Left ventricle myocardium inferior (tissue), 1 donor: ENCODE data around the gene ATXN7L1. TPM values are rescaled to one million over a fixed set of nuclear protein-coding genes. Genes with fewer than 3 reads are reported as not detected.

Experiments used
- DNase-seq: peaks from one replicate; pipeline ENCODE4 v3.0.0-alpha.2; 2020
- H3K27ac ChIP-seq: fragments of 200-600 bp; replicated peaks from 2 replicates; pipeline ENCODE4 v1.8.0; 2021
- H3K27me3 ChIP-seq: fragments of 200-600 bp; 2 replicates; pipeline ENCODE4 v1.8.0; 2021; ENCODE audit warnings: low read depth
- H3K36me3 ChIP-seq: fragments of 200-600 bp; 2 replicates; pipeline ENCODE4 v1.8.0; 2021
- H3K4me1 ChIP-seq: fragments of 200-600 bp; 2 replicates; pipeline ENCODE4 v1.8.0; 2021
- H3K4me3 ChIP-seq: fragments of 200-600 bp; 2 replicates; pipeline ENCODE4 v1.8.0; 2021; ENCODE audit warnings: mild to moderate bottlenecking, moderate library complexity
- H3K9me3 ChIP-seq: fragments of 200-600 bp; replicated peaks from 2 replicates; pipeline ENCODE4 v1.8.0; 2021
- CTCF ChIP-seq: fragments of 200-600 bp; IDR thresholded peaks from 2 replicates; pipeline ENCODE4 v1.8.0; 2021; ENCODE audit warnings: antibody characterized with exemption, mild to moderate bottlenecking, borderline replicate concordance
- intact Hi-C: fragments of 100-400 bp; cut with micrococcal nuclease; formaldehyde crosslinking; loops from one replicate; pipeline ENCODE4 v1.11.0; 2022
- total RNA-seq: library from RNA; stranded (reverse); fragmentation: NEBNext Ultra II Directional; extraction: Animal tissue kit (Norgen Biotek cat#: 25700); gene quantifications from one replicate; pipeline ENCODE4 v1.2.1, GENCODE V29; 2021
- donor health status: DM: no; HTN: yes; CAD: no; lungs with severe emphysema.

Gene ATXN7L1
- total RNA-seq, 1 donor from 2014 or later, result 6.2 TPM

- no peak overlapping the region for H3K27ac ChIP-seq
- H3K27me3 ChIP-seq, result no peaks in the 10 kb centered on the region
- peaks cover 6% of the 10 kb centered on the region for H3K4me1 ChIP-seq
- H3K4me3 ChIP-seq, result no peak overlapping the region
- peaks cover 74% of the 10 kb centered on the region for H3K36me3 ChIP-seq
- intact Hi-C loops, result no loop called here
- TF ChIP-seq CTCF, result no peak
- DNase-seq, result no peak
- no peaks in the 10 kb centered on the region for H3K9me3 ChIP-seq
Observed at GRCh38 chr7:105638902-105639495, 237.4 kb downstream of the ATXN7L1 start.

- intact Hi-C loops, result no loop called here
- no peaks in the 10 kb centered on the region for H3K27me3 ChIP-seq
- TF ChIP-seq CTCF, result no peak
- no peaks in the 10 kb centered on the region for H3K4me1 ChIP-seq
- H3K9me3 ChIP-seq, result no peaks in the 10 kb centered on the region
- no peak overlapping the region for H3K27ac ChIP-seq
- peaks cover 77% of the 10 kb centered on the region for H3K36me3 ChIP-seq
- H3K4me3 ChIP-seq, result no peak overlapping the region
- no peak for DNase-seq
Observed at GRCh38 chr7:105638334-105638733, 238.1 kb downstream of the ATXN7L1 start.

GRCh38 chr7:105637755-105638154, 238.6 kb downstream of the ATXN7L1 start:
- Histone ChIP-seq H3K9me3 (no peaks in the 10 kb centered on the region), H3K27ac (no peak overlapping the region), H3K27me3 (no peaks in the 10 kb centered on the region), H3K4me1 (no peaks in the 10 kb centered on the region), H3K4me3 (no peak overlapping the region), H3K36me3 (peaks cover 77% of the 10 kb centered on the region)
- TF ChIP-seq CTCF, result no peak
- intact Hi-C loops, result no loop called here
- no peak for DNase-seq

- DNase-seq, result no peak
- H3K4me1 ChIP-seq, result no peaks in the 10 kb centered on the region
- H3K36me3 ChIP-seq, result peaks cover 72% of the 10 kb centered on the region
- H3K4me3 ChIP-seq, result no peak overlapping the region
- intact Hi-C loops, result no loop called here
- no peaks in the 10 kb centered on the region for H3K27me3 ChIP-seq
- no peak for TF ChIP-seq CTCF
- H3K27ac ChIP-seq, result no peak overlapping the region
- H3K9me3 ChIP-seq, result no peaks in the 10 kb centered on the region
Observed at GRCh38 chr7:105636982-105637381, 239.4 kb downstream of the ATXN7L1 start.

GRCh38 chr7:105635197-105635596, 241.2 kb downstream of the ATXN7L1 start:
- intact Hi-C loops, result no loop called here
- TF ChIP-seq CTCF, result no peak
- DNase-seq, result no peak
- Histone ChIP-seq H3K36me3 (peaks cover 69% of the 10 kb centered on the region), H3K27ac (no peak overlapping the region), H3K27me3 (no peaks in the 10 kb centered on the region), H3K9me3 (no peaks in the 10 kb centered on the region), H3K4me3 (no peak overlapping the region), H3K4me1 (no peaks in the 10 kb centered on the region)
